GM19035 (cell line): Measurements from ENCODE around the gene SELENON.

Experiments
- ATAC-seq: cut with Tn5 transposase; IDR thresholded peaks from one replicate; pipeline ENCODE4 v1.9.1; 2021; ENCODE audit not compliant: unreplicated experiment

Gene SELENON

DNA sequence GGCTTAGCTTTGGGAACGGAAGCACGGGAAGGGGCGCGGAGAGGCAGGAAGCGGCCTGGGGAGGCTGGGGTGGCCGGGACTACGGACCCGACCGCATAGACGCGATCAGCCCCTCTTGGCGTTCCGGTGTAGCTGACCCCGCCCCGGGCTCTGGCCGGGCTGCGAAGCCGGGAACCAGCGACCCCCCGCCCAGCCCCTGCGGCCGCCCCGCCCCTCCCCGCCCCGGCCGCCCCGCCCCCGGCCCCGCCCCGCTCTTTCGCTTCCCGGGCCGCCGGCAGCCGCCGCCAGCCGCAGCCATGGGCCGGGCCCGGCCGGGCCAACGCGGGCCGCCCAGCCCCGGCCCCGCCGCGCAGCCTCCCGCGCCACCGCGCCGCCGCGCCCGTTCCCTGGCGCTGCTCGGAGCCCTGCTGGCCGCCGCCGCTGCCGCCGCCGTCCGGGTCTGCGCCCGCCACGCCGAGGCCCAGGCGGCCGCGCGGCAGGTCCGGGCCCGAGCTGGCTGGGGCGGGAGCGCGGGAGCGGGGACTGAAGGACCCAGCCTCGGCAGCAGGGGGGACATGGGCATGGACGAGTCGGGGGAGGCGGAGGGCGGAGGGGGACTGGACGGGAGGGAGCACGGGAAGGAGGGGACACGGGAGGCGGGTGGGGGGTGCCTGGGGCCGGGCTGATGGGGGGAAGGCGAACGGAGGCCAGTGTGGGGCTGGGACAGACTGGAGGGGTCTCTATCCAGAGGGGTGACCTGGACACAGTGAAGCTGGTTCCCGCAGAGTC is at the start of gene SELENON:
SELENON (plus strand) TSS at position 259 of the 768 bp plus-strand sequence; CDS start at position 297, 38 bp downstream.
- ATAC-seq, result no peak

DNA sequence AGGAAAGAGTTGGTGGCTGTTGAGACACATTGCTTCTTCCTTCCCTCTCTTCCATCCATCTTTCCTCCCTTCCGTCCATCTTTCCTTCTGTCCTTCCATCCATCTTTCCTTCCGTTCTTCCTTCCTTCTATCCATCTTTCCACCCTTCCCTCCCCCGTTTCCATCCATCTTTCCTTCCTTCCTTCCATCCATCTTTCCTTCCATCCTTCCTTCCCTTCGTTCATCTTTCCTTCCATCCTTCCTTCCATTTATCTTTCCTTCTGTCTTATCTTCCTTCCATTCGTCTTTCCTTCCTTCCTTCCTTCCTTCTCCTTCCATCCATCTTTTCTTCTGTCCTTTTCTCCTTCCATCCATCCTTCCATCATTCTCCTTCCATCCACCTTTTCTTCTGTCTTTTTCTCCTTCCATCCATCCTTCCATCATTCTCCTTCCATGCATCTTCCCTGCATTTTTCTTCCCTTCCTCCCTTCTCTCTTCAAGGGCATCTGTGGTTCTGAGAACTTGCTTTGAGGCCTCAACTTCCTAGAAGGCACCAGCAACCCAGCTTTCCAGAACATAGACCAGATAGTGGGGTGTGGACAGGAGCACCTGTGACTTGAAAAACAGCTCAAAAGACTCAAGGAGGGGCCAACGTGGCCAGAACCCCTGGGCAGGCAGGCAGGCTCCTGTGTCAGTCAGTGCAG is 48.9 kb upstream of the SELENON start:
- ATAC-seq, result no peak

DNA sequence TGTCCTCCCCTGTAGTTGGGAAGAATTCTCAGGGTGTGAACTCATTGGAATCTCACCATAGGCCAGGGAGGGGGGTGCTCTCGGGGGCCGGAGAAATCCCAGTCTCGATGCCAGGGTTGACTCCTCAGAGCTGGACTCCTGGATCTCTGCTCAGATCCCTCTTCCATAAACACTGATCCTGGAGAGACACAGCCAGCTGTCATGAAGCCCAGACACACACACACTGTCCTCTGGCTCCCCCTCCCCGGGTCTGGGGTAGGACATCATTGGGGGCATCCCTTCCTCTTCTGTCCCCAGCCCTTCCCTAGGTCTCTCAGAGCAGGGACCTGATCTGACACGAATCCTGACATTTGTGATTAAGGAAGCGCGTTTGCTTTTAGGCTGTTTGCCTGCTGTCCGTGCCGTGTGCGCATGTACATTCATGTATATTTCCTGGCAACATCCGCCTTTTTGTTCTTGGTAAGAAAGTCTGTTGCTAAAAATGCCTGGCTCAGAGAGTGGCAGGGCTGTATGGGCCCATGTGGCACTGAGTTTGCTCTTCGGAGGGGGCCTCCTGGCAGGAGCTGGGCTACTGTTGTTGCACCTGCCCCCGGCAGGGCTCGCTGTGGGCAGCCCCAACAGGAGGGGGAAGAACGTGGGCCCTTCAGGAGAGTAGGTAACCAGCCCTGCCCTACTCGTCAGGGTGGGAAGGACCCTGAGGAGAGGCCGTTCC is 45.4 kb upstream of the SELENON start:
- no peak for ATAC-seq

- no peak for ATAC-seq
Observed at GRCh38 chr1:25755475-25756125, 44.4 kb upstream of the SELENON start.

GRCh38 chr1:25756215-25756614 is 43.8 kb upstream of the SELENON start:
- no peak for ATAC-seq

DNA sequence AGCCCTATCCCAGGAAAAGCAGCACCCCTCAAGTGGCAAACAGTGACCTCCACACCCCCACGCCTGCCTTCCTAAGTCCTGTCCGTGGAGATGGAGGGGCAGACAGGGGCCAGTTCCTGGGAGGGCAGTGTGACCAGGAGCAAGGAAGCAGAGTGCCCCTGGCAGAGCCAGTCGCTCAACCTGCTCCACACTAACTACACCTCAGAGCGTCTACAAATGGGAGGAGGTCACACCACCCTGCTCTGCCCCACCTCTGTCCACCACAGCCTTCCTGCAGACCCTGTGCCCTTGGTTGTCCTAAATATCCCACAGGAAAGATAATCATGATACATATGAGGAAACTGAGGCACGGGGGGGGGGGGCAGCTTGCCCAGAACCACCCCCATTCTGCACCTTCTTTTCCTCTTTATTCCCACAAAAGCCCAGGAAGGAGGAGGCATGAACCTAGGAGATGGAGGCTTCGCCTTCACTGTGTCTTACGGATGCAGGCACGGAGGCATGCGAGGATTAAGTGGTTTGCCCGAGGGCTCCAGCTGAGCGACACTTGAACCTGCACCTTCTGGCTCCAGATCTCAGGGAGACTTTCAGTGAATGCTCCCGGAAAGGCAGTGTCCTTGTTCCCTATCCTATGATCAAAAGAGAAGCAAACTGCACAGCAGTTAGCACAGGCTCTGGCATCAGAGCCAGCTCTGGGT is 42.7 kb upstream of the SELENON start:
- ATAC-seq, result no peak

- no peak for ATAC-seq
Observed at GRCh38 chr1:25757846-25758185, 42.2 kb upstream of the SELENON start.

DNA sequence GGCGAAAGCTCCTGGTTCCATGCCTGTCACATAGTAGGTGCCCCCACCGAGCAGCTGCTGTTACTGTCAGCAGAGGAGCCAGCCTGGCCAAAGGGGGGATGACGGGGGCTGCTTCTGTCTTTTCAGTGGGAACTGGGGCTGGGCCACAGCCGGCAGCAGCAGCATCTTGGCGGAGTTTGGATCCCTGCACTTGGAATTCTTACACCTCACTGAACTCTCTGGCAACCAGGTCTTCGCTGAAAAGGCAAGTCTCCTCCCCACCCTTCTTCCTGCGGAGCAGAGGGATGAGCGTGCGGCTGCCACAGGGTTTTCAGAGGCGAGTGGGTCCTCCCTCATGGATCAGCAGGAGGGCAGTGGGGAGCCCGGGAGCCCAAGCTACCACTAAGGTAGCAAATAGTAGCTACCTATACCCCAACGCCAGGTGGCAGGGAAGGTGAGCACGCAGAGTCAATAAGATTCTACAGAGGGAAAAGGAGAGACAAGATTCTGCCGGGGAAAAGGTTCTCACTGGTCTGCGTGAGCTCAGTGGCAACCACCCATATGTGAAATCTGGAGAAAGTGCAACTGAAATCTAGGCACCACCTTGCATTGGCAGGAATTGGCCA is 41.4 kb upstream of the SELENON start:
- no peak for ATAC-seq

DNA sequence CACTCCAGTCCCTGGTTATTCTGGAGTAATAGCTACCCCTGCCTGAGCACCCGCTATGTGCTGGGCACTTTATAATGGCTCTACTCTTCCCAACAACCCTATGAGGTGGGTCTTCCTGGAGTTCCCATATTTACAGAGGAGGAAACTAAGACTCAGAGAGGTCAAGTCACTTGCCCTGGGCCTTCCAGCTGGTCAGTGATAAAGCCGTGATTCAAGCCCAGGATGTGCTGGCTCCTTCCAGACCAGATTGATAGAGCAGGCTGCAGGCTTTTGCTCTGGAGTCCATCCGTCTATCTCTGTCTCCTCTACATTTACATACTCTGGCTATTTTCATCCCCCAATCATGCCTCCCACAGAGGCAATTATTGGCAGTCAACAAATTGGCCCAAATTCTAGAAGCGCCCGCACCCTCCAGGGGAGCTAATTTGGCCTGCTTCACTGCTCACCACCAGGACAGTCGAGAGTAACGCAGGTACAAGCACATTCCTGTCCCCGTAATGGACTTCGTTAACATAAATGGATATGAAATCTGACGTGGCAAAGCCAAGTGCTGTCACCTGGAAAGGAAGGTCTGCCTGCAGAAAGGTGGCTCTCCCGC is 39.8 kb upstream of the SELENON start:
- ATAC-seq, result no peak

- ATAC-seq, result no peak
Observed at GRCh38 chr1:25760871-25761270, 39.1 kb upstream of the SELENON start.

DNA sequence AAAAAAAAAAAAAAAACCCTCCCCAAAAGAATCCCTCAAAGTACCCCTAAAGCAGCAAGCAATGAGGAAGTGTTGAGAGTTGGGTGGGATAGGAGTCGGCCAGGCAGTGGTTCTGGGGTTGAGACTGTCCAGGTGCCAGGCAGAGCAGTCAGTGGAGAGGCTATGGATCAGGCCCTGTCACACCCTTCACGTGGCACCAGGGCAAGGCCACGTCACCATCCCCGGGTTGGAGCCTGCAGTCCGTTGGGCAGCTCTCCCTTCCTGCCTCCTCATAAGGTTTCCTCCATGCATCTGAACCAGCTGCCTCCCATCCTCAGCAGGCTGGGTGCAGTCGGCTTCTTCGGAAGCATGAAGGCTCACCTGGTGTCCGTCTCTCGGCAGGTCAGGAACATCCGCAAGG is 36.5 kb upstream of the SELENON start:
- no peak for ATAC-seq

DNA sequence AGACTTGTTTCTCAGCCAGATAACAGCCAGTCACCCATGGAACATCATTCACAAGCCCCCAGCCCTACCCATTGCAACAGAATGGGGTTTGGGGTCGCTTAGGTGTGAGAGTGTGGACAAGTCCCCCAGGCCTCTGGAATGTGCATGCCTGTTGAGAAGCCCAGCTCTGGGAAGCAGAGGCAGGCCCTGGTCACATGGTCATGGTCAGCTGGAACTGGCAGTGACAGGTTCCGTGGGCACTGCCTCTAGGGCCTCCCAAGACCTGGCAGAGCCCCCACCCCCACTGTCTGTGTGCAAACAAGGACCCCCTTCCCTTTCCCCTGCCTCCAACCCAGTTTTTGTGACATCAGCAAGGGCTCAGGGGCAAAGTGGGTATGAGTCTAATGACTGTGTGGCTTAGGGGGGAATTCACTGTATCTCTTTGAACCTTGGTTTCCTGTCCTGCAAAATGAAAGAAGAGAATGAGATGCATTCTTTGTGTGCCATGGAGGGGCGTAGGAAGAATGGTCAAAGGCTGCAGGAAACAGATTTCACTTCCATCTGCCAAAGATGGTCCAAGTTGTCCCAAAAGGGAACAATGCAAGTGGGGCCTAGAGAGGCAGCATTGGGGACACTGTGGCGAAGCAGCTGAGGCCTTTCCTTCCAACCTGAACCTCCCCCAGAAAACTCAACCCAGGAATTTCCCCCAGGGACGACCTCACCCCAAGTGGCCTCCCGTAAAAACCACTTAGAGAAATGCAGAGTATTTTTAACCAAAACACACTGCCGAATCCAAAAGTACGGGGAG is 34.7 kb upstream of the SELENON start:
- no peak for ATAC-seq

DNA sequence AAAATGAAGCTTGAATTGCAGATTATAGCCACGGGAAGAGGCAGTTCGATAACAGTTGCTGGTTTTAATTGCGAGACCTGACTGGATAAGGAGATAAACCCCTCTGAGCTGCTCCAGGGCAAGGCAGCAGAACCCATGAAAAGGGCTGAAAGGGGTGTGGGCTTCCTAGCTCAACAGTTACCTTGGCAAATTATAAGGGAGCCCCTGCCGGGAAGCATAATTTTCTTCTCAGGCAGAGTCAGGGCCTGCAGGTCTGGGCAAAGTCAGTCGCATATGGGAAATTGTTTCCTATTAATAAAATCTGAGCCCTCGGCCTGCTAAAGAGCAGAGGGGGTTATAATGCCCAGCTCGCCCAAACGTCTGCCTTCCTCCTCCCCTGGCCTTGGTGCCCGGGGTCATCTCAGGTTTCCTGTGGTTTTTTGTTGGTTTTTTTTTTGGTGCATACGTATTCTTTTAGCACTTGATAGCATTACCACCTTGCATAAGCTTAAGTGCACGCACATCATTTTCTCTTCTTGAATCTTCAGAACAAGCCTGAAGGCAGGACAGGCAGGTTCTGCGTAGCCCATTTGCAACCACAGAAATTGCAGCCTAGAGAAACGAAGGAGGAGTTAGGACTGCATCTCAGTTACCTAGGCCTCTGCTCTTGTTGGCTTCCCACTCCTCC is 33.9 kb upstream of the SELENON start:
- no peak for ATAC-seq

- ATAC-seq, result no peak
Observed at GRCh38 chr1:25766721-25767436, 33.1 kb upstream of the SELENON start.

DNA sequence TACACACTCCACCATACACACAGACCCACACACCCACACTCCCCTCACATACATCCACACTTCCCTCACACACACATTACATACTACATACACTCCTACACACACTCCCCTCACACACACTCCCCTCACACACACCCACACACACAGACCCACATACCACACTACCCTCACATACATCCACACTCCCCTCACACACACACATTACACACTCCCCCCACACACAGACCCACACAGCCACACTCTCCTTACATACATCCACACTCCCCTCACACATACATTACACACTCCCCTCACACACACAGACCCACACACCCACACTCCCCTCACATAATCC is 32.6 kb upstream of the SELENON start:
- no peak for ATAC-seq

GRCh38 chr1:25768999-25769398 is 31.0 kb upstream of the SELENON start:
- no peak for ATAC-seq

GRCh38 chr1:25769625-25770383 is 30.2 kb upstream of the SELENON start:
- no peak for ATAC-seq
